GM12892 (cell line): ENCODE measurements around the gene EPB41.

ENCODE experiments used
- POLR2A ChIP-seq: IDR thresholded peaks from 2 replicates; pipeline ENCODE4 v1.6.1; 2011; ENCODE audit warnings: low read depth, low read length, control low read depth
- POLR2AphosphoS5 ChIP-seq: IDR thresholded peaks from 2 replicates; pipeline ENCODE4 v1.6.1; 2011; ENCODE audit warnings: low read depth, low read length, control low read depth
- TAF1 ChIP-seq: IDR thresholded peaks from 2 replicates; pipeline ENCODE4 v1.6.1; 2011; ENCODE audit warnings: low read depth, mild to moderate bottlenecking, control low read depth, low read length, borderline replicate concordance

GRCh38 chr1:28928314-28928941 lies 14.1 kb downstream of the EPB41 start:
- TF ChIP-seq POLR2AphosphoS5 (no peak), TAF1 (no peak), POLR2A (no peak)
